ENCODE measurements around the gene GGA2.

DNA sequence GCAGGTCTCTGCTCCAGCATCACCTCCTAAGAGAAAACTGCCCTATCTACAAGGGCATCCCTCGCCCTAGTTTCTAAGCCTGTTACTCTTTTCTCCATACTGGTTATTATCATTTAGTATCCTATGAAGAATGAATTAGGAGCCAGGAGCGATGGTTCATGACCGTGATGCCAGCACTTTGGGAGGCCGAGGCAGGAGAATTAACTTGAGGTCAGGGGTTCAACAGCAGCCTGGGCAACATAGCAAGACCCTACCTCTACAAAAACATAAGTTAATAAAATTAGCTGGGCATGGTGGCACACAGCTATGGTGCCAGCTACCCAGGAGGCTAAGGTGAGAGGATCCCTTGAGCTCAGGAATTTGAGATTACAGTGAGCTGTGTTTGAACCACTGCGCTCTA lies 39.6 kb upstream of the GGA2 start:
- TF ChIP-seq SIN3A (IDR thresholded peaks at IDR 0.05; ENCODE audit: borderline replicate concordance, insufficient read depth, low read length) (no peak), TAF1 (IDR thresholded peaks at IDR 0.05; ENCODE audit: borderline replicate concordance, insufficient read depth, low read length) (no peak)
